ENCODE results near the gene CPNE5.

DNA sequence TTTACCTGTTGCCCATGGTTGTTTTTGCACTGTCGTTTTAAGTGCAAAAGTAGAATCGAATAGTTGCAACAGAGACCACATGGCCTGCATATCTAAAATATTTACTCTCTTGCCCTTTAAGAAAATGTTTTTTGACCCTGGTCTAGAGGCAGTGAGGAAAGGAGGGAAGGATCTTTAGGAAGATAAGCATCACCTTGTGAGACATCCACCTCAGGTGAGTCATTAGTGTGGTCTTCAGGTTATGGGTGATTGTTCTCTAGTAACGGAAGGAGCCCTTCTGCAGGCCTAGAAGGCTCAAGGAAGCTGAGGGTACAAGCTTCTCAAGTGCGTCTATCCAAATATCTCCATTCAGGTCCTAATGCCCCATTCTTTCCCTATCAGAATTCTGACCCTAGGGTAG, 148.2 kb downstream of the CPNE5 start:
- TF ChIP-seq SMC3 (IDR thresholded peaks at IDR 0.05) (no peak), NR3C1 (IDR thresholded peaks at IDR 0.05) (no peak), CEBPB (IDR thresholded peaks at IDR 0.05) (no peak)
- TF ChIP-seq, protein P1, sequence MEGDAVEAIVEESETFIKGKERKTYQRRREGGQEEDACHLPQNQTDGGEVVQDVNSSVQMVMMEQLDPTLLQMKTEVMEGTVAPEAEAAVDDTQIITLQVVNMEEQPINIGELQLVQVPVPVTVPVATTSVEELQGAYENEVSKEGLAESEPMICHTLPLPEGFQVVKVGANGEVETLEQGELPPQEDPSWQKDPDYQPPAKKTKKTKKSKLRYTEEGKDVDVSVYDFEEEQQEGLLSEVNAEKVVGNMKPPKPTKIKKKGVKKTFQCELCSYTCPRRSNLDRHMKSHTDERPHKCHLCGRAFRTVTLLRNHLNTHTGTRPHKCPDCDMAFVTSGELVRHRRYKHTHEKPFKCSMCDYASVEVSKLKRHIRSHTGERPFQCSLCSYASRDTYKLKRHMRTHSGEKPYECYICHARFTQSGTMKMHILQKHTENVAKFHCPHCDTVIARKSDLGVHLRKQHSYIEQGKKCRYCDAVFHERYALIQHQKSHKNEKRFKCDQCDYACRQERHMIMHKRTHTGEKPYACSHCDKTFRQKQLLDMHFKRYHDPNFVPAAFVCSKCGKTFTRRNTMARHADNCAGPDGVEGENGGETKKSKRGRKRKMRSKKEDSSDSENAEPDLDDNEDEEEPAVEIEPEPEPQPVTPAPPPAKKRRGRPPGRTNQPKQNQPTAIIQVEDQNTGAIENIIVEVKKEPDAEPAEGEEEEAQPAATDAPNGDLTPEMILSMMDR (IDR thresholded peaks at IDR 0.05) = no peak
